ENCODE measurements around the gene TMEM25. TPM values are rescaled to one million over a fixed set of nuclear protein-coding genes. Genes with fewer than 3 reads are reported as not detected.

TMEM25 gene
- total RNA-seq, 6 experiments from 2014 or later = 9.2 to 31.0 (median 23.5) TPM

DNA sequence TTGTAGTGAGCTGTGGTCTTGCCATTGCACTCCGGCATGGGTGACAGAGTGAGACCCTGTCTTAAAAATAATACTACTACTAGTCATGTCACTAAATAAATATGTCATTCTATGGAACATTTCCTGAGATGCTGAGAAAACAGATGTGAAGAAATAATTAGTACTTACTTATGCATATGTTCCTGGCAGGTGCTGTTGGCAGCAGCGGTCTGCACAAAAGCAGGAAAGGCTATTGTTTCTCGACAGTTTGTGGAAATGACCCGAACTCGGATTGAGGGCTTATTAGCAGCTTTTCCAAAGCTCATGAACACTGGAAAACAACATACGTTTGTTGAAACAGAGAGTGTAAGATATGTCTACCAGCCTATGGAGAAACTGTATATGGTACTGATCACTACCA lies 50.1 kb downstream of the TMEM25 start:
- H3K27ac ChIP-seq = no peak overlapping the region
- H3K36me3 ChIP-seq = peaks cover 0 to 42% (median 27%) of the 10 kb centered on the region in 4 donors
- 59% methylated on average over 6 of the region's 6 CpGs for WGBS (ENCODE audit: insufficient coverage, low coverage, low lambda C conversion rate, missing lambda C conversion rate)
- no peak for ATAC-seq
- H3K27me3 ChIP-seq = no peaks in the 10 kb centered on the region
- intact Hi-C loops (cut with DNase I) = no loop called here
- no peak for DNase-seq
- peaks cover 0 to 28% (median 10%) of the 10 kb centered on the region in 4 donors for H3K4me1 ChIP-seq
- TF ChIP-seq, protein P1, sequence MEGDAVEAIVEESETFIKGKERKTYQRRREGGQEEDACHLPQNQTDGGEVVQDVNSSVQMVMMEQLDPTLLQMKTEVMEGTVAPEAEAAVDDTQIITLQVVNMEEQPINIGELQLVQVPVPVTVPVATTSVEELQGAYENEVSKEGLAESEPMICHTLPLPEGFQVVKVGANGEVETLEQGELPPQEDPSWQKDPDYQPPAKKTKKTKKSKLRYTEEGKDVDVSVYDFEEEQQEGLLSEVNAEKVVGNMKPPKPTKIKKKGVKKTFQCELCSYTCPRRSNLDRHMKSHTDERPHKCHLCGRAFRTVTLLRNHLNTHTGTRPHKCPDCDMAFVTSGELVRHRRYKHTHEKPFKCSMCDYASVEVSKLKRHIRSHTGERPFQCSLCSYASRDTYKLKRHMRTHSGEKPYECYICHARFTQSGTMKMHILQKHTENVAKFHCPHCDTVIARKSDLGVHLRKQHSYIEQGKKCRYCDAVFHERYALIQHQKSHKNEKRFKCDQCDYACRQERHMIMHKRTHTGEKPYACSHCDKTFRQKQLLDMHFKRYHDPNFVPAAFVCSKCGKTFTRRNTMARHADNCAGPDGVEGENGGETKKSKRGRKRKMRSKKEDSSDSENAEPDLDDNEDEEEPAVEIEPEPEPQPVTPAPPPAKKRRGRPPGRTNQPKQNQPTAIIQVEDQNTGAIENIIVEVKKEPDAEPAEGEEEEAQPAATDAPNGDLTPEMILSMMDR (IDR thresholded peaks at IDR 0.05) = no peak
- H3K4me3 ChIP-seq = no peak overlapping the region
- no peaks in the 10 kb centered on the region for H3K9me3 ChIP-seq

Other genes with a start within 250 kb of the TMEM25 start
- 1 to 10 TPM in 2 of 6 experiments, under 1 TPM in 4; 0.55 to 1.5 (median 0.90) TPM for gene CD3E, start 226.5 kb upstream of the TMEM25 start, total RNA-seq
- under 1 TPM in 4 of 6 experiments, not detected in 2; 0.64 to 0.98 (median 0.89) TPM for gene CD3D, start 188.5 kb upstream of the TMEM25 start, total RNA-seq
- gene CD3G, start 186.8 kb upstream of the TMEM25 start, total RNA-seq = 1 to 10 TPM in 1 of 6 experiments, under 1 TPM in 5; 0.27 to 1.7 (median 0.36) TPM
- 10 to 100 TPM; 25.5 to 36.9 (median 28.5) TPM for gene UBE4A, start 171.6 kb upstream of the TMEM25 start, total RNA-seq
- gene ATP5MG, start 129.6 kb upstream of the TMEM25 start, total RNA-seq = 100 to 1,000 TPM in 1 of 6 experiments, 10 to 100 TPM in 5; 32.6 to 127 (median 89.5) TPM
- 10 to 100 TPM; 15.5 to 24.9 (median 19.5) TPM for gene KMT2A, start 94.7 kb upstream of the TMEM25 start, total RNA-seq
- 10 to 100 TPM; 21.5 to 88.3 (median 50.6) TPM for gene TTC36, start 3.7 kb upstream of the TMEM25 start, total RNA-seq
- gene IFT46, start 34.7 kb downstream of the TMEM25 start, total RNA-seq = 1 to 10 TPM; 4.0 to 6.4 (median 5.2) TPM
- 10 to 100 TPM; 58.3 to 91.7 (median 75.8) TPM for gene ARCN1, start 41.2 kb downstream of the TMEM25 start, total RNA-seq
- 10 to 100 TPM in 1 of 6 experiments, 1 to 10 TPM in 5; 5.4 to 11.7 (median 6.3) TPM for gene PHLDB1, start 76.4 kb downstream of the TMEM25 start, total RNA-seq
- gene TREH, start 148.5 kb downstream of the TMEM25 start, total RNA-seq = 1 to 10 TPM in 4 of 6 experiments, not detected in 2; 2.1 to 5.1 (median 2.9) TPM